ENCODE data around the gene NT5C1B.

The NT5C1B gene

GRCh38 chr2:18536697-18537096 is 52.7 kb downstream of the NT5C1B start:
- no peak overlapping the region for H3K27ac ChIP-seq (replicated peaks; ENCODE audit: low read length)
- H3K9ac ChIP-seq (ENCODE audit: low read depth, low read length, poor library complexity): no peak overlapping the region
- H3K23ac ChIP-seq (ENCODE audit: low read depth, low read length, poor library complexity): no peak overlapping the region
- no peak overlapping the region for H3K4ac ChIP-seq (ENCODE audit: low read length)
- H3K9me3 ChIP-seq (replicated peaks in 1 of 2; ENCODE audit: control insufficient read depth in 2 of 2, insufficient read depth in 1 of 2, low read depth in 1 of 2, low read length in 2 of 2): no peaks in the 10 kb centered on the region
- H3K4me3 ChIP-seq (ENCODE audit: low read length in 2 of 2): no peak overlapping the region
- H3K4me1 ChIP-seq (ENCODE audit: control insufficient read depth in 2 of 2, insufficient read depth in 1 of 2, low read depth in 1 of 2, low read length in 2 of 2): no peaks in the 10 kb centered on the region
- H3K79me1 ChIP-seq (ENCODE audit: low read depth, low read length): no peaks in the 10 kb centered on the region
- H2BK120ac ChIP-seq (ENCODE audit: low read depth, low read length): no peak overlapping the region
- no peak overlapping the region for H2BK5ac ChIP-seq (ENCODE audit: low read length)
- no peaks in the 10 kb centered on the region for H3K36me3 ChIP-seq (replicated peaks in 1 of 2; ENCODE audit: control insufficient read depth in 2 of 2, insufficient read depth in 2 of 2, low read length in 2 of 2)
- no peak overlapping the region for H2AK5ac ChIP-seq (ENCODE audit: low read depth, low read length)
- no CpG with 5 or more reads among the region's 1 CpG for WGBS, 2 donors (ENCODE audit: extremely low coverage in 2 of 2, insufficient read length in 2 of 2, insufficient replicate concordance in 1 of 2)
- no peak overlapping the region for H2BK15ac ChIP-seq (ENCODE audit: low read length)
- no peak overlapping the region for H3K4me2 ChIP-seq (ENCODE audit: insufficient read depth, low read length, poor library complexity, severe bottlenecking)
- H4K91ac ChIP-seq (ENCODE audit: low read depth, low read length, poor library complexity): no peak overlapping the region
- H3K27me3 ChIP-seq (ENCODE audit: control insufficient read depth in 3 of 3, insufficient read depth in 3 of 3, low read depth in 1 of 3, low read length in 3 of 3): peaks cover 0 to 12% (median 0%) of the 10 kb centered on the region in 3 experiments
- no peak overlapping the region for H3K14ac ChIP-seq (ENCODE audit: low read length)
- no peak overlapping the region for H3K18ac ChIP-seq (ENCODE audit: low read length)
- no peak overlapping the region for H2BK12ac ChIP-seq (ENCODE audit: low read length)
- DNase-seq (ENCODE audit: low spot score): no peak
- H4K8ac ChIP-seq (ENCODE audit: low read depth, low read length): no peak overlapping the region
- H2AFZ ChIP-seq (ENCODE audit: low read length): no peak overlapping the region

DNA sequence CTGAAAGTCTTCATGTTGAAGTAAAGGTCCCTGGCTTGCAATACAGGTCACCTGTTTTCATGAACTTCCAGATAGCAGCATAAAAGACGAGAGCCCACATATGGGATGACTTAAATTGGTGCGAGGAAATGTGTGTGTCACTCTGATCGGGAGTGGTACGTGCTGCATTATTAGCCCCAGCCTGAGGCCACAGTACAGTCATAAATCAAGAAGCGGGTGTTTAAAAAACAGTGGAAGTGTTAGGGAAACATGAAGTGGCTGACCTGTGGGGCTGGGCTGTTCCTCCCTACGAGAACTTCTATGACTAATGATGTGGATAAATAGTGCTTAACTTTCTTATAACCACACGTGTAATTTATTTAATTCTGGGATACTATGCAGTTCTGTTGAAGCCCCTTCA is 53.3 kb downstream of the NT5C1B start:
- Histone ChIP-seq H4K8ac (ENCODE audit: low read depth, low read length) (no peak overlapping the region), H2AFZ (ENCODE audit: low read length) (no peak overlapping the region), H2AK5ac (ENCODE audit: low read depth, low read length) (no peak overlapping the region), H3K27ac (replicated peaks; ENCODE audit: low read length) (no peak overlapping the region), H3K79me1 (ENCODE audit: low read depth, low read length) (no peaks in the 10 kb centered on the region), H3K4me1 (ENCODE audit: control insufficient read depth in 2 of 2, insufficient read depth in 1 of 2, low read depth in 1 of 2, low read length in 2 of 2) (no peaks in the 10 kb centered on the region), H2BK15ac (ENCODE audit: low read length) (no peak overlapping the region), H2BK12ac (ENCODE audit: low read length) (no peak overlapping the region), H3K36me3 (replicated peaks in 1 of 2; ENCODE audit: control insufficient read depth in 2 of 2, insufficient read depth in 2 of 2, low read length in 2 of 2) (no peaks in the 10 kb centered on the region), H3K23ac (ENCODE audit: low read depth, low read length, poor library complexity) (no peak overlapping the region), H3K4me2 (ENCODE audit: insufficient read depth, low read length, poor library complexity, severe bottlenecking) (no peak overlapping the region), H2BK5ac (ENCODE audit: low read length) (no peak overlapping the region), H3K27me3 (ENCODE audit: control insufficient read depth in 3 of 3, insufficient read depth in 3 of 3, low read depth in 1 of 3, low read length in 3 of 3) (peaks cover 0 to 14% (median 0%) of the 10 kb centered on the region in 3 experiments), H3K14ac (ENCODE audit: low read length) (no peak overlapping the region), H4K91ac (ENCODE audit: low read depth, low read length, poor library complexity) (no peak overlapping the region), H3K18ac (ENCODE audit: low read length) (no peak overlapping the region), H3K9me3 (replicated peaks in 1 of 2; ENCODE audit: control insufficient read depth in 2 of 2, insufficient read depth in 1 of 2, low read depth in 1 of 2, low read length in 2 of 2) (no peaks in the 10 kb centered on the region), H3K4ac (ENCODE audit: low read length) (no peak overlapping the region), H3K9ac (ENCODE audit: low read depth, low read length, poor library complexity) (no peak overlapping the region), H3K4me3 (ENCODE audit: low read length in 2 of 2) (no peak overlapping the region), H2BK120ac (ENCODE audit: low read depth, low read length) (no peak overlapping the region)
- no peak for DNase-seq (ENCODE audit: low spot score)
- WGBS, 2 donors (ENCODE audit: extremely low coverage in 2 of 2, insufficient read length in 2 of 2, insufficient replicate concordance in 1 of 2): no CpG with 5 or more reads among the region's 7 CpGs

DNA sequence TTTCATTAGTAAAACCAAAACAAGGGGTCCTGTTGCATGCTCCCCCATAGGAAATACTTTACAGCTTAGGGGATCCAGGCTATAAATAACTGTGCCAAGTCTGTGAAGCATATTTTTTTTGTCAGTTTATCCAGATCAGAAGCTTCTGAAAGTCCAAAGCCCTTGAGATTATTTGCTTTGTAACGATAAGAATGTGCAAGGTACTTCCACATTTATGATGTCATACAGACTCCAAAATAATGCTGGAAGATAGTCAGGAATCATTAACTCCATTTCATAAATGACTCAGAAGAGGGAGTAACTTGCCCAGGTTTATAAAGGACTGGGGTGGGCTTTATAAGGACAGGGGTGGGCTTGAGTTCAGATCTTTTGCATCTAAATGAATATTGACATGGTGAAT is 58.2 kb downstream of the NT5C1B start:
- H3K18ac ChIP-seq (ENCODE audit: low read length): no peak overlapping the region
- H3K9ac ChIP-seq (ENCODE audit: low read depth, low read length, poor library complexity): no peak overlapping the region
- no peaks in the 10 kb centered on the region for H3K9me3 ChIP-seq (replicated peaks in 1 of 2; ENCODE audit: control insufficient read depth in 2 of 2, insufficient read depth in 1 of 2, low read depth in 1 of 2, low read length in 2 of 2)
- no peak overlapping the region for H3K14ac ChIP-seq (ENCODE audit: low read length)
- no CpG with 5 or more reads among the region's 1 CpG for WGBS, 2 donors (ENCODE audit: extremely low coverage in 2 of 2, insufficient read length in 2 of 2, insufficient replicate concordance in 1 of 2)
- no peak overlapping the region for H3K4me2 ChIP-seq (ENCODE audit: insufficient read depth, low read length, poor library complexity, severe bottlenecking)
- H2BK120ac ChIP-seq (ENCODE audit: low read depth, low read length): no peak overlapping the region
- no peak overlapping the region for H3K4me3 ChIP-seq (ENCODE audit: low read length in 2 of 2)
- H3K79me1 ChIP-seq (ENCODE audit: low read depth, low read length): no peaks in the 10 kb centered on the region
- H2AK5ac ChIP-seq (ENCODE audit: low read depth, low read length): no peak overlapping the region
- H2BK5ac ChIP-seq (ENCODE audit: low read length): no peak overlapping the region
- H3K27me3 ChIP-seq (ENCODE audit: control insufficient read depth in 3 of 3, insufficient read depth in 3 of 3, low read depth in 1 of 3, low read length in 3 of 3): peaks cover 0 to 24% (median 0%) of the 10 kb centered on the region in 3 experiments
- H2AFZ ChIP-seq (ENCODE audit: low read length): no peak overlapping the region
- H3K4me1 ChIP-seq (ENCODE audit: control insufficient read depth in 2 of 2, insufficient read depth in 1 of 2, low read depth in 1 of 2, low read length in 2 of 2): no peaks in the 10 kb centered on the region
- no peak overlapping the region for H3K4ac ChIP-seq (ENCODE audit: low read length)
- no peak overlapping the region for H2BK15ac ChIP-seq (ENCODE audit: low read length)
- no peak overlapping the region for H2BK12ac ChIP-seq (ENCODE audit: low read length)
- H4K91ac ChIP-seq (ENCODE audit: low read depth, low read length, poor library complexity): no peak overlapping the region
- H4K8ac ChIP-seq (ENCODE audit: low read depth, low read length): no peak overlapping the region
- no peak overlapping the region for H3K27ac ChIP-seq (replicated peaks; ENCODE audit: low read length)
- H3K36me3 ChIP-seq (replicated peaks in 1 of 2; ENCODE audit: control insufficient read depth in 2 of 2, insufficient read depth in 2 of 2, low read length in 2 of 2): no peaks in the 10 kb centered on the region
- no peak for DNase-seq (ENCODE audit: low spot score)
- no peak overlapping the region for H3K23ac ChIP-seq (ENCODE audit: low read depth, low read length, poor library complexity)

DNA sequence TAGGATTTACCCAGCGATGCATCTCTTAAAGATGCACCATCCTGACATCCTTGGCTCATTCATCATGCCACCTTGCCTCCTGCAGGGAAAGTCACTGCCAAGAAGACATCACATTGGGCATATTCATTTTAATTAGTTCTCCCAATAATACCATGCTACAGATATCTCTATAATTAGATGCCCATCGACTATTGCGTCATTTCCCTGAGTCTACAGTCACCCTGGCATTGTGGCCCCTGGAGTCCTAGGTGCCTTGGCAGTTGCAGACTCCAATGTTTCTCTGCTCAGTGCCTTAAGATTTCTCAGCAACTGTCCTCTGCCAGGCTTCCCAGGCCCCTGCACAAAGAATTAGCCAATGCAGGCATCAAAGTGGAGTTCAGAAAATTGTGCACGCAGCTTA is 61.5 kb downstream of the NT5C1B start:
- Histone ChIP-seq H3K79me1 (ENCODE audit: low read depth, low read length) (no peaks in the 10 kb centered on the region), H3K23ac (ENCODE audit: low read depth, low read length, poor library complexity) (no peak overlapping the region), H3K9me3 (replicated peaks in 1 of 2; ENCODE audit: control insufficient read depth in 2 of 2, insufficient read depth in 1 of 2, low read depth in 1 of 2, low read length in 2 of 2) (no peaks in the 10 kb centered on the region), H2AK5ac (ENCODE audit: low read depth, low read length) (no peak overlapping the region), H2BK5ac (ENCODE audit: low read length) (no peak overlapping the region), H2BK120ac (ENCODE audit: low read depth, low read length) (no peak overlapping the region), H3K27ac (replicated peaks; ENCODE audit: low read length) (no peak overlapping the region), H3K4me3 (ENCODE audit: low read length in 2 of 2) (no peak overlapping the region), H4K8ac (ENCODE audit: low read depth, low read length) (no peak overlapping the region), H3K18ac (ENCODE audit: low read length) (no peak overlapping the region), H3K4ac (ENCODE audit: low read length) (no peak overlapping the region), H2BK15ac (ENCODE audit: low read length) (no peak overlapping the region), H3K9ac (ENCODE audit: low read depth, low read length, poor library complexity) (no peak overlapping the region), H3K4me2 (ENCODE audit: insufficient read depth, low read length, poor library complexity, severe bottlenecking) (no peak overlapping the region), H2BK12ac (ENCODE audit: low read length) (no peak overlapping the region), H3K36me3 (replicated peaks in 1 of 2; ENCODE audit: control insufficient read depth in 2 of 2, insufficient read depth in 2 of 2, low read length in 2 of 2) (no peaks in the 10 kb centered on the region), H4K91ac (ENCODE audit: low read depth, low read length, poor library complexity) (no peak overlapping the region), H3K27me3 (ENCODE audit: control insufficient read depth in 3 of 3, insufficient read depth in 3 of 3, low read depth in 1 of 3, low read length in 3 of 3) (peaks cover 0 to 33% (median 0%) of the 10 kb centered on the region in 3 experiments), H3K14ac (ENCODE audit: low read length) (no peak overlapping the region), H3K4me1 (ENCODE audit: control insufficient read depth in 2 of 2, insufficient read depth in 1 of 2, low read depth in 1 of 2, low read length in 2 of 2) (no peaks in the 10 kb centered on the region), H2AFZ (ENCODE audit: low read length) (no peak overlapping the region)
- no CpG with 5 or more reads among the region's 4 CpGs for WGBS, 2 donors (ENCODE audit: extremely low coverage in 2 of 2, insufficient read length in 2 of 2, insufficient replicate concordance in 1 of 2)
- no peak for DNase-seq (ENCODE audit: low spot score)

Measured in neuronal stem cell (in vitro differentiated cells).